ENCODE data around the gene SFMBT1.

Gene SFMBT1

GRCh38 chr3:53074366-53074696 lies 28.5 kb upstream of the SFMBT1 start:
- DNase-seq (ENCODE audit: low read depth), result no peak
- TF ChIP-seq, protein P1, sequence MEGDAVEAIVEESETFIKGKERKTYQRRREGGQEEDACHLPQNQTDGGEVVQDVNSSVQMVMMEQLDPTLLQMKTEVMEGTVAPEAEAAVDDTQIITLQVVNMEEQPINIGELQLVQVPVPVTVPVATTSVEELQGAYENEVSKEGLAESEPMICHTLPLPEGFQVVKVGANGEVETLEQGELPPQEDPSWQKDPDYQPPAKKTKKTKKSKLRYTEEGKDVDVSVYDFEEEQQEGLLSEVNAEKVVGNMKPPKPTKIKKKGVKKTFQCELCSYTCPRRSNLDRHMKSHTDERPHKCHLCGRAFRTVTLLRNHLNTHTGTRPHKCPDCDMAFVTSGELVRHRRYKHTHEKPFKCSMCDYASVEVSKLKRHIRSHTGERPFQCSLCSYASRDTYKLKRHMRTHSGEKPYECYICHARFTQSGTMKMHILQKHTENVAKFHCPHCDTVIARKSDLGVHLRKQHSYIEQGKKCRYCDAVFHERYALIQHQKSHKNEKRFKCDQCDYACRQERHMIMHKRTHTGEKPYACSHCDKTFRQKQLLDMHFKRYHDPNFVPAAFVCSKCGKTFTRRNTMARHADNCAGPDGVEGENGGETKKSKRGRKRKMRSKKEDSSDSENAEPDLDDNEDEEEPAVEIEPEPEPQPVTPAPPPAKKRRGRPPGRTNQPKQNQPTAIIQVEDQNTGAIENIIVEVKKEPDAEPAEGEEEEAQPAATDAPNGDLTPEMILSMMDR (conservative IDR thresholded peaks at IDR 0.05; ENCODE audit: control insufficient read depth, insufficient read depth, low read depth, low read length), result no peak

GRCh38 chr3:53073553-53074365 lies 27.9 kb upstream of the SFMBT1 start:
- no peak for DNase-seq (ENCODE audit: low read depth)
- TF ChIP-seq, protein P1 (conservative IDR thresholded peaks at IDR 0.05; ENCODE audit: control insufficient read depth, insufficient read depth, low read depth, low read length), result no peak
- peak overlapping the region; percentile 55 for H3K4me3 ChIP-seq (ENCODE audit: control insufficient read depth, low read depth, low read length)

More at GRCh38 chr3:53074366-53074696, 28.5 kb upstream of the SFMBT1 start:
- H3K4me3 ChIP-seq (ENCODE audit: control insufficient read depth, low read depth, low read length), result no peak overlapping the region

DNA sequence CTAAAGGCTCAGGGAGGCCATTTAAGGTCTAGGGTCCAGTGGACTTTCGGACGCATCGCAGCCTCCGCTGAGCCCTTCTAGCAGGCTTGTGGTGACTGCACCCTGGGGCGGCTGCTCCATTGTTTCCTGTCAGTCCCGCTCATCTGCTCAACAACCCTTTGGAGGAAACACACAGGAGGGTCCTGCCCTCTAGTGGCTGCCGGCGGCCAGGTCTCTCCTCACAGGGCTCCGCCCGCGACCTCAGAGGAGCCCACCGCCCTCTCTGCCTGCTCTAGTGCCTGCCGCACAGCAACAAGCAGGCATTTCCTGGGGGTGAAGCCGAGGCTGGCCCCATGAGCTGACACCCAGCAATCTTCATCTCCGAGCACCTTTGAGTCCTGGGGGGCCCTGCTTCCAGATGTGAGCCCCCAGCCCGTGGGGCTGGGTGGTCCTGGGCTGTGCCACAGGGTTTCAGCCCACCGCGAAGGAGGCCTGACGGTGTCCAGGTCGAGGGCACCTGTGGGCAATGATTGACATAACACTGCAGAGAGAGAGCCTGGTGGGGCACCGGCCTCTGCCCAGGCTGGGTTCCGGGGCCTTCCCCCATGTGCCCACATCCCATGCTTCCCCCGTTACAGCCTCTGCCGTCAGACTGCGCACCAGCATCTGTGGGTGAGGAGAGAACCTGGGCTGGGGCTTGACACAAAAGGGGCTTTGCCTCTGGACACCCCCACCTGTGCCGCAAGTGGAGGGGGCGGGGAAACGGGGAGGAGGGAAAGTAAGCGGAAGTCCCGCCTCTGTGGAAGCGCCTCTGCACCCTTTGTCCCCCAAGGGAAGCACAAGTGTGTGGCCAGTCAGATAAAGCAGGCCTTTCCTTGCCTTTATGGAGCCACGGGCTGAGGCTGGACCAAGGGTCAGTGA lies 27.0 kb upstream of the SFMBT1 start:
- peak overlapping the region; percentile 55 for H3K4me3 ChIP-seq (ENCODE audit: control insufficient read depth, low read depth, low read length)
- DNase-seq (ENCODE audit: low read depth), result peak; percentile 76
- TF ChIP-seq, protein P1 (conservative IDR thresholded peaks at IDR 0.05; ENCODE audit: control insufficient read depth, insufficient read depth, low read depth, low read length), result peak; percentile 86

DNA sequence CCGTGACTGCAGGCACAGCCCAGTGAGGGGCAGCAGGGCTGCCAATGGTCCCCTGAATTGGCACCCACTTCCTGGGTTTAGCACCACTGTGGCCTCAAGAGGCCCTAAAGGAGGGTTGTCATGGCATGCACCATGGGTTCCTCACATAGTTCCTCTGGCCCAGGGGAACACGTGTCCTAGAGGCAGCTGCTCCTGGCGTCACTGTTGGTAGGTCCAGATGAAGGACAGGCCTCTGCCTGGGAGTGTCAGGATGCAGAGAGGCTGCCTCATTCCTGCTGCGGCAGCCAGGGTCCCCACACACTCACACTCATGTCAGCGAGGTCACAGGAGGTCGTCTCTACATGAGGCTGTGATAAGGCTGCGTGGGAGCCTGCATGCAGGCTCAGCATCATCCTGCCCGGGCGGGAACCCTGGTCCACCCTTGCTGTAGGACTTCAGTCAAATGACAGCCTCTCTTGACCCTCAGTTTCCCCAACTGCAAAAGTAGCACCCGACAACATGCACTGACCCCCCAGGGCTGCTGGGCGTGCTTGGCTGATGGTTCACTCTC lies 26.1 kb upstream of the SFMBT1 start:
- TF ChIP-seq, protein P1 (conservative IDR thresholded peaks at IDR 0.05; ENCODE audit: control insufficient read depth, insufficient read depth, low read depth, low read length), result no peak
- DNase-seq (ENCODE audit: low read depth), result no peak
- H3K4me3 ChIP-seq (ENCODE audit: control insufficient read depth, low read depth, low read length), result no peak overlapping the region

DNA sequence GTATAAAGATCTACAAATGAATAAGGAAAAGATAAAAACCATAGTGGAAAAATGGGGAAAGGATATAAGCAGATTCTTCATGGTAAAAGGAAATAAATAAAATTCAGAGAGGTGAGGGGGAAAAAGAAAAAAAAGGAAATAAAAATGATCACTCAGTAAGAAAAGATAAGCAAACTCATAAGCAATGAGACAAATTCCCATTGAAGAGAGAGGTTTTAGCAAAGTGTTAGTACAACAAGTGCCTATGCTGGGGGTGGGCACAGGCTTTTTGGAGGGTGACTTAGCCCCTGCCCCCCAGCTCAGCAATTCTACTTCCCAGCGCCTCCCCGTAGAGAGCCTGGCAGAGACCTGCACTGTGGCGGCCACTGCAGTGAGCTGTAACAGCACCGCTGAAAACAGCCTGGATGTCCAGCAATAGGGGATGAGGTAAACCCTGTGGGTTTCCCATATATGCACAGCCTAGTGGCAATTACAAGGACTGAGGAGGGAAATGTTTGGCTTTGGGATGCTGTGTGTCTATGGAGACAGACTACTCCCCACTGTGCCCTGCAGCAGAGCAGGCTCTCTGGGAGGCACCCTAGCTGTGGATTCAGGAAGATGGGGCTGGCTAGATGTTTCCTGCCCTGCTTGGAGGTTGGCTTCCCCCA lies 23.7 kb upstream of the SFMBT1 start:
- H3K4me3 ChIP-seq (ENCODE audit: control insufficient read depth, low read depth, low read length), result no peak overlapping the region
- TF ChIP-seq, protein P1 (conservative IDR thresholded peaks at IDR 0.05; ENCODE audit: control insufficient read depth, insufficient read depth, low read depth, low read length), result peak; percentile 12
- no peak for DNase-seq (ENCODE audit: low read depth)

- TF ChIP-seq, protein P1 (conservative IDR thresholded peaks at IDR 0.05; ENCODE audit: control insufficient read depth, insufficient read depth, low read depth, low read length), result no peak
- DNase-seq (ENCODE audit: low read depth), result no peak
- H3K4me3 ChIP-seq (ENCODE audit: control insufficient read depth, low read depth, low read length), result no peak overlapping the region
These were observed 22.3 kb upstream of the SFMBT1 start for GRCh38 chr3:53068176-53068575.
